ENCODE data around the gene SMYD3. TPM values are rescaled to one million over a fixed set of nuclear protein-coding genes. Genes with fewer than 3 reads are reported as not detected.

SMYD3 gene
- total RNA-seq, 1 donor = 45.5 TPM

- H3K4me3 ChIP-seq (ENCODE audit: low read depth, low read length) = no peak overlapping the region
- DNase-seq (ENCODE audit: low read depth) = peak; percentile 54
- TF ChIP-seq CTCF (IDR thresholded peaks at IDR 0.05; ENCODE audit: insufficient read depth, low read length) = no peak
These were observed 545.9 kb downstream of the SMYD3 start for GRCh38 chr1:245961137-245961540.

- no peak overlapping the region for H3K4me3 ChIP-seq (ENCODE audit: low read depth, low read length)
- TF ChIP-seq CTCF (IDR thresholded peaks at IDR 0.05; ENCODE audit: insufficient read depth, low read length) = no peak
- DNase-seq (ENCODE audit: low read depth) = no peak
These were observed 546.9 kb downstream of the SMYD3 start for GRCh38 chr1:245960171-245960570.

GRCh38 chr1:245958016-245958415, 549.1 kb downstream of the SMYD3 start:
- no peak overlapping the region for H3K4me3 ChIP-seq (ENCODE audit: low read depth, low read length)
- no peak for DNase-seq (ENCODE audit: low read depth)
- no peak for TF ChIP-seq CTCF (IDR thresholded peaks at IDR 0.05; ENCODE audit: insufficient read depth, low read length)

- H3K4me3 ChIP-seq (ENCODE audit: low read depth, low read length) = no peak overlapping the region
- no peak for TF ChIP-seq CTCF (IDR thresholded peaks at IDR 0.05; ENCODE audit: insufficient read depth, low read length)
- no peak for DNase-seq (ENCODE audit: low read depth)
These were observed 549.7 kb downstream of the SMYD3 start for GRCh38 chr1:245957427-245957826.

- no peak for TF ChIP-seq CTCF (IDR thresholded peaks at IDR 0.05; ENCODE audit: insufficient read depth, low read length)
- no peak for DNase-seq (ENCODE audit: low read depth)
These were observed 550.9 kb downstream of the SMYD3 start for GRCh38 chr1:245956225-245956624.

GRCh38 chr1:245953876-245954660, 553.0 kb downstream of the SMYD3 start:
- no peak for DNase-seq (ENCODE audit: low read depth)
- no peak for TF ChIP-seq CTCF (IDR thresholded peaks at IDR 0.05; ENCODE audit: insufficient read depth, low read length)
- peak overlapping the region; percentile 49 for H3K4me3 ChIP-seq (ENCODE audit: low read depth, low read length)

More at GRCh38 chr1:245956225-245956624, 550.9 kb downstream of the SMYD3 start:
- no peak overlapping the region for H3K4me3 ChIP-seq (ENCODE audit: low read depth, low read length)

All from fibroblast of the aortic adventitia (primary cell).